ENCODE measurements around the gene ENPP7.

ENPP7 gene

GRCh38 chr17:79704691-79705090 is 26.1 kb upstream of the ENPP7 start:
- no peak for DNase-seq

GRCh38 chr17:79705674-79706073 is 25.1 kb upstream of the ENPP7 start:
- no peak for DNase-seq

DNA sequence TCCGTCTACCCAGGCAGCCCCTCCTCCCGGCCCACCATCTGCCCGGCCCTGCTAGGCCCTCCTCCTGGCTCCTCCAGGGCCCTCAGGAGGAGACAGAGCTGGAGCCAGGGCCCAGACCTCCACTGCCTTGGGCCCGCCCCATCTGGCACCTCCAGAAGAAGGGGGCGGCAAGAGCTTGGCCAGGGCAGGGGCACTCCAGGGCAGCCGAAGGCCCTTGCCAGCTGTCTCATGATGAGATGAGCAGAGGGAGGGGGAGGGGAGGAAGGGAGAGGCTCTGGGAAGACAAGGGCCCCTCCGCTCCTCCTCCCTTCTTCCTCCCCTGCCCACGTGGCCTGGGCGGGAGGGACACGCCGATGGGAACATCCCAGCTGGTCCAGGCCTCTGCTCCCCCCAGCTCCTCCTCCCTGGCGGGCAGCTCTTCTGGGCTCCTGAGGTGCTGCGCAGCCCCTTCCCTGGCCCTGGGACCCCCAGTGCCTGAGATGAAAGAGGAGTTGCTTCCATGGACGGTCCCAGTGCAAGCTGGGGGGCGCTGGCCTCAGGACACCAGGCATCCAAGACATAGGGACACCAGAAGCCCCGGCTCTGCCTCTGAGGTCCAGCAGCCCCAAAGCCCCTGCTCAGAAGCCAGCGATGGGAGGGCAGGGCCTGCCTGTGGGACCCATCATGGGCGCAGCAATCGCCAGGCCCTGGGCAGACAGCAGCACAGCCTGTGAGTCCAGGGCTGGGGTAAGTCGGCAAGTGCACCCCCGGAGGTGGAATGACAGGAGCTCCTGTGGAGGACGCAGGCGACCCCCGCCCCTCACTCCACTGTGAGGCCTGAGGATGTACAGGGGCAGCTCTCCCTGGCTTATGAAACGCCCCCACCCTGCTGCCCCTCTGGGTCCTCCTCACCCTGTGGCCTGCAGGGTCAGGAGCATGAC is 23.6 kb upstream of the ENPP7 start:
- DNase-seq = no peak

DNA sequence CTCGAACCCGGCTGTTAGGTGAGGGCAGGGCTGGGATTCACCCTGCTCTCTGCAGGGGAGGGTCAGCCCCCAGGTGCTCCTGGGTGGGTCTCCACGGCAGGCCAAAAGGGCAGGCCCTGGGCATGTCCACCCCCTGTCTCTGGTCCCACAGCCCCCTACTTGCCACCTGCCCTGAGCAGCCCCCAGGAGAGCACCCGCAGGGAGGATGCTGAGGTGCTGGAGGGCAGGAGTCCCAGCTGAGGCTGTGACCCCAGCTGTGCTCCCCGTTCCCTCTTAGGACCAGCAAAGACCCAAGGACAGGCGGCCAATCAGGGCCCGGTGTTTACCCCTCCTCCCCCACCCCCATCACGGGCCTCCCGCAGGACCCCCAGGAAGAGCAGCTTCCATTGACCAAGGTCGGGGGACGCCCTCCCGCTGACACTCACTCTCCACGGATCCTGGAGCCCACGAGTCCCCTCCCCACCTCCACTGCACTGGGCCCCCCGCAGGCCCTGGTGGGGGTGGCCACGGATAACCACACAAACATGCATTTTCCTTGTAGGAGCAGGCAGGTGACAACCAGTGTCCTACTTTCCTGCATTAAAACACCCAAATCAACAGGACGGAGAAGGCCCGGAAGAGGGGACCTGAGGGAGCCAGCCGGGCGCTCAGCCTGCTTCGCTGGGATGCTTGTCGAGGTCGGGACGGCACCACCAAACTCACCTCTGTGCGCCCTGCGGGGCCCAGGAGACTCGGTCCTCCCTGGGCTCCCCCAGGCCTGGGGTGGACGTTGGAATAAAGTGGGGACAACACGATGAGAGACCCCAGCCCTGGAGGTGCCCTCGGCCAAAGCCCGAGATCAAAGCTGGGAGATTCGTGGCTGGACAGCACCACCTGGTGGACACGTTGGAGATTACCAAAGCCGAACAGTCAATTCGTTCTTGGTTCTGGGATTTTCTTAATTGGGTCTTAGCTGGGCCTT is 22.5 kb upstream of the ENPP7 start:
- peak; percentile 46 for DNase-seq

- DNase-seq = no peak
These were observed 18.9 kb upstream of the ENPP7 start for GRCh38 chr17:79711715-79712305.

- no peak for DNase-seq
These were observed 17.4 kb upstream of the ENPP7 start for GRCh38 chr17:79713391-79713790.

GRCh38 chr17:79714176-79715097 is 16.3 kb upstream of the ENPP7 start:
- no peak for DNase-seq

GRCh38 chr17:79715098-79715942 is 15.4 kb upstream of the ENPP7 start:
- no peak for DNase-seq

DNA sequence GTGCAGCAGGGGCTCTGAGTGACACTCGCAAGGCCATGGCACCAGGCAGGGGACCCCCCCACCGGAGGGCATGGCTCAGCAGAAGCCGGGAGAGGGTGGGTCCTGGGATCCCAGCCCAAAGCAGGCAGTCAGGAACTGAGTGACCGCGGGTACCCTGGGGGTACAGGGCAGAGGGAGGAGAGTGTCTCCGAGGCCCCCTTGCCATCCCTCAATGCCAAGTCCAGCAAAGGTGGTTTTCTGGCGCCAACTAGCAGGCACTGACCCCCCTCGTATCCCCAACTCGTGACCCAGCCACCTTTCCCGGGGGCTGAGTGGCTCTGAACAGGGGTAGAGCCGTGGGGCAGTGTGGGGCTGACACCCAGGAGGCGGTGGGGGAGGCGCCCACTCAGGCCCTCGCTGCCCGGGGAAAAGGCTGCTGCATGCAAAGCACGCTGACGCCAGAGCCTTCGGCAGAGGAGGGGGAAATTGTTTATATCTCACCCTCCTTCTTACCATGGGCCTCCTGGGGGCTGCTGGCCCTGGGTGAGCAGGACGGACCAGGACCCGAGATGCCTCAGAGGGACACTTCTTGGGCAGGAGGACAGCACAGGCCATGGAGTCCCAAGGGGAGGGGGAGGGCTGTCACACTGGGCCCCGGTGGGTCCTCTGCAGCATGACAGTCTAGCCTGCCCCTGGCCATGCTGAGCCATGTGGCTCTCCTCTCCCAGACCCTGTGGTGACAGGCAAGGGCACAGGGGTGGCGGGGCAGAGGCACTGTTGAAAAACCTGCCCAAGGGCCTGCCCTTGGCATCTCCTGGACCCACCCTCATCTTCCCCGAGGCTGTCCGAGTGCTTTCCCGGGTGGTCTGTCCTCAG is 14.6 kb upstream of the ENPP7 start:
- DNase-seq = no peak

GRCh38 chr17:79720705-79721292 is 9.9 kb upstream of the ENPP7 start:
- no peak for DNase-seq

DNA sequence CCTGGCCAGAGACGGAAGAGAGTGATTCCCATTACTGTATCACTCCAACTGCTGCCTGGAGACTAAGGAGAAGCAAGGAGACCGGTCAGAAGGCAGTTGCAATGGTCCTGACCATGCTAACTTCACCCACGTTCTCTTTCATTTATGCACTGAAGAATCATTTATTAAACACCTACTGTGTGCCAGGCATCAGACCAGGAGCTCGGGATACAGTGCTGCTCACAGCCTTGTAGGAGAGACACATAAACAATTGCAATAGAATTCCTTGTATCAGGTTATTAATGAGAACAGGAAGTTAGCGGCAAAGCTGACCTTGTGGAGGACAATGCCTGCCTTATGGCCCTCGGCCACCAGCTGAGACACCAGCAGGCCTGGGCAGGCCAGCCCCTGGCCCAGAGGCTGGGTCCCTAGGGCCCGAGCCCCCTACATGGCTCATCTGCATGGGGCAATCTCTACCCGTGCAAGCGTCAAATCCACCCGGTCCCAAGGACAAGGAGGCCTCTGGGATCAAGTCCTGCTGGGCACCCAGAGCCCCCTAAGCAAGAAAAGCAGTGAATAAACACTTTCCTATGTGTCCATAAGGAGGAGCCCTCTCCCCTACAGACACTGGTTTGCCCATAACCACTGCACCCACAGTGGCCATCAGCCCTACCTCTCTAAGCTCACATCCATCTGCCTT is 8.6 kb upstream of the ENPP7 start:
- DNase-seq = peak; percentile 28

DNA sequence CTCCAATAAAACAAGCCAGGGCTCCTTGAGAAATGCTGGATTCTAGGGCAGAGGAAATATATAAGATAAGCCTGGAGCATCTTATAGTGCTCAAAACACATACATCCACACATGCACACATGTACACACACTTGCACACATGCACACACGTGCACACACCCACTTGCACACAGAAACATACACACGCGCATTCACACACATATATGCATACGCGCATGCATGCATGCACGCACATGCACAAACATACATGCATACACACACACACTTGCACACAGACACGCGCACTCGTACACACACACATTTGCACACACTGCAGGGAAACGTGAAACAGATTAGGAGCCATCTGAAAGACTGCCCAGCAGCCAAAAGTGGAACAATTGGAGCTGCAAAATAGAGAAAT is 8.0 kb upstream of the ENPP7 start:
- no peak for DNase-seq

GRCh38 chr17:79728169-79728907 is 2.4 kb upstream of the ENPP7 start:
- DNase-seq = peak; percentile 95

DNA sequence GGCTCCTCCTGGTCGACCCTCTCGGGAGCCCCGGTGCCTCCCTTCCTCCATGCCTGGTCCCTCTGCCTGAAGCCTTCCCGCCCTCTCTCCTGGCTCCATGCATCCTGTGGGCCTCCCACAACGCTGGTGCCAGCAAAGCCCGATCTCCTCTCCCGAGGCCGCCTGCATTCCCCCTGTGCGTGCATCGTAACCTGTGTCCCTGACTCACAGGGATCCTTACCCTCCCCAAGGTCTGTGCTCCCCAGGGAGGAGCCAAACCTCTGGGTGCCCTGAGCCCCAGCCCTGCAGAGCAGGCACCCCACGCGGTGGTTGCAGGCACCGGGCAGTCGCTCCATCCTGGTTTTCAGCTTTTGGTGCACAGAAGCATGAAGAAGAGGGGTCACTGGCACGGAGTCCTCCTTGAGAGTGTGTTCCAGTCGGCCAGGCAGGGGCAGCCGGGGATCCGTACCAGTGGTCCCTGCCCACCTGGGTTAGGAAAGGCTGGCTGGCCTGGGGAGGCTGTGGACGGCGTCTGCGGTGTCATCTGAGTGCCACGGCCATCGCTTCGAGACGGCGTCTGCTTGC is 1.8 kb upstream of the ENPP7 start:
- no peak for DNase-seq

DNA sequence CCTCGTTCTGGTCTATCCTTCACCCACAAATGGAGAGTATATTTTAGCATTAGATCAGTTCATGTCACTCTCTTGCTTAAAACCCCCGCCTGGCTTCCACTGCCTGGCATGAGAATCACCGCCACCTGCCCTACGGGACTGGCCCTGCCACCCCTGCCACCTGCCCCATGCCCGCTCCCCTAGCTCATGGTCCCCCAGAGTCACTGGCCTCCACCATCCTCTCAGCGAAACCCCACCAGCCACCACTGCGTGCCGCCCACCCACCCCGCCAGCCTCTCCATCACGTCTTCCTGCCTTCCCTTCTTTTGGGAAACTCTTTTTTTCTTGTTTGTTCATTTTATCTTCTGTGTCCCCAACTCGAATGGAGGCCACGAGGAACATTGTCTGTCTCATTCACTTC is 982 bp upstream of the ENPP7 start:
- no peak for DNase-seq

- no peak for DNase-seq
These were observed 340 bp upstream of the ENPP7 start for GRCh38 chr17:79730437-79730768.

DNA sequence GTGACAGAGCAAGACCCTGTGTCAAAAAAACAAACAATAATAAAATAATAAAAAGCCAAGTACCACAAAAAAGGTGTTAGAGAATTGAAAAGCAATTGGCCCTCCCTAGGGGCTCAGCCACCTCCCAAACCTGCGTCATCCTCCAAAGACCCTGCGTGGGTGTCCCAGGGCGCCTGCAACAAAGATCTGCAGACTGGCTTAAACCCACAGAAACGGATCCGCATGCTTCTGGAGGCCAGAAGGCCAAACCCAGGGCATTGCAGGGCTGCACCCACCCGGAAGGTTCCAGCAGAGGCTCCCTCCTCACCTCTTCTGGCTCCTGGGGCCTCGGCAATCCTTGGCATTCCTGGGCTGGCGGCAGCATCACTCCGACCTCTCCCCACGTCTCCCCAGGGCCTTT is 1.5 kb downstream of the ENPP7 start:
- no peak for DNase-seq

Measured in hematopoietic multipotent progenitor cell treated with erythropoietin and hydrocortisone succinate and interleukin-3 and kit ligand, for 8 days (in vitro differentiated cells).